Osteocyte (in vitro differentiated cells): ENCODE results near the gene KRT33A. TPM values are rescaled to one million over a fixed set of nuclear protein-coding genes. Genes with fewer than 3 reads are reported as not detected.

Source experiments
- DNase-seq: peaks from one replicate; pipeline ENCODE4 v3.0.0; 2021; ENCODE audit warnings: mixed read lengths; ENCODE audit not compliant: unreplicated experiment; ENCODE audit errors: extremely low spot score
- H3K27ac Mint-ChIP-seq: one replicate; pipeline ENCODE4 v1.8.0; 2021; ENCODE audit warnings: mild to moderate bottlenecking, mixed read lengths; ENCODE audit not compliant: unreplicated experiment
- H3K27me3 Mint-ChIP-seq: one replicate; pipeline ENCODE4 v1.8.0; 2021; ENCODE audit warnings: mixed read lengths; ENCODE audit not compliant: unreplicated experiment
- H3K36me3 Mint-ChIP-seq: one replicate; pipeline ENCODE4 v1.8.0; 2021; ENCODE audit warnings: mixed read lengths; ENCODE audit not compliant: unreplicated experiment
- H3K4me1 Mint-ChIP-seq: one replicate; pipeline ENCODE4 v1.8.0; 2021; ENCODE audit warnings: mixed read lengths; ENCODE audit not compliant: unreplicated experiment
- H3K4me3 Mint-ChIP-seq: one replicate; pipeline ENCODE4 v1.8.0; 2021; ENCODE audit warnings: mild to moderate bottlenecking, moderate library complexity, mixed read lengths; ENCODE audit not compliant: unreplicated experiment
- H3K9me3 Mint-ChIP-seq: one replicate; pipeline ENCODE4 v1.8.0; 2021; ENCODE audit warnings: mixed read lengths; ENCODE audit not compliant: unreplicated experiment
- total RNA-seq: library from RNA; stranded (reverse); gene quantifications from 2 replicates; pipeline ENCODE4 v1.2.1, GENCODE V29; 2021
- TF ChIP-seq, protein P1 (sequence below): fragments of 200-600 bp; sonication (generic); IDR thresholded peaks from 2 replicates; pipeline ENCODE4 v1.5.0; 2021; ENCODE audit warnings: antibody characterized with exemption, mild to moderate bottlenecking, moderate library complexity

The KRT33A gene
- total RNA-seq, 1 donor from 2014 or later, result not detected

DNA sequence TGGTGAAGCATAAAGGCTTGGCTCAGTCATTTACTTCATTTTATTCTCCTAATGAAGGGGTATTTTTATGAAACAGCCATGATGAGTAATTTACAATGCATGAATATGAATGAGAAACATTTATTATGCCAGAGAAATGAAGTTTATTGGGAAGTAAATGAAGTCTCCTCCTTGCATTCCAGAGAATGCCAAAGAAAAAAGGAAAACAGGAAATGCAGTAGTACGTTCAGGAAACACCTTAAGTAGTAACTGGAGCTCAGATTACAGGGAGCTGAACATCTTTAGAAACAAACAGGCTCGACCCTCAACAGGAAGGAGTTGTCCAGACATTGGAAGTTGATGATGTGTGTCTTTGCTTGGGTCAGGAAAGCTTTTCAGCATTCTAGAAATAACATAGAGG, 26.9 kb upstream of the KRT33A start:
- H3K27ac Mint-ChIP-seq, result no peak overlapping the region
- H3K27me3 Mint-ChIP-seq, result no peaks in the 10 kb centered on the region
- TF ChIP-seq, protein P1, sequence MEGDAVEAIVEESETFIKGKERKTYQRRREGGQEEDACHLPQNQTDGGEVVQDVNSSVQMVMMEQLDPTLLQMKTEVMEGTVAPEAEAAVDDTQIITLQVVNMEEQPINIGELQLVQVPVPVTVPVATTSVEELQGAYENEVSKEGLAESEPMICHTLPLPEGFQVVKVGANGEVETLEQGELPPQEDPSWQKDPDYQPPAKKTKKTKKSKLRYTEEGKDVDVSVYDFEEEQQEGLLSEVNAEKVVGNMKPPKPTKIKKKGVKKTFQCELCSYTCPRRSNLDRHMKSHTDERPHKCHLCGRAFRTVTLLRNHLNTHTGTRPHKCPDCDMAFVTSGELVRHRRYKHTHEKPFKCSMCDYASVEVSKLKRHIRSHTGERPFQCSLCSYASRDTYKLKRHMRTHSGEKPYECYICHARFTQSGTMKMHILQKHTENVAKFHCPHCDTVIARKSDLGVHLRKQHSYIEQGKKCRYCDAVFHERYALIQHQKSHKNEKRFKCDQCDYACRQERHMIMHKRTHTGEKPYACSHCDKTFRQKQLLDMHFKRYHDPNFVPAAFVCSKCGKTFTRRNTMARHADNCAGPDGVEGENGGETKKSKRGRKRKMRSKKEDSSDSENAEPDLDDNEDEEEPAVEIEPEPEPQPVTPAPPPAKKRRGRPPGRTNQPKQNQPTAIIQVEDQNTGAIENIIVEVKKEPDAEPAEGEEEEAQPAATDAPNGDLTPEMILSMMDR, result no peak
- H3K4me3 Mint-ChIP-seq, result no peak overlapping the region
- DNase-seq, result no peak
- peaks cover 11% of the 10 kb centered on the region for H3K4me1 Mint-ChIP-seq
- H3K36me3 Mint-ChIP-seq, result no peaks in the 10 kb centered on the region
- no peaks in the 10 kb centered on the region for H3K9me3 Mint-ChIP-seq

DNA sequence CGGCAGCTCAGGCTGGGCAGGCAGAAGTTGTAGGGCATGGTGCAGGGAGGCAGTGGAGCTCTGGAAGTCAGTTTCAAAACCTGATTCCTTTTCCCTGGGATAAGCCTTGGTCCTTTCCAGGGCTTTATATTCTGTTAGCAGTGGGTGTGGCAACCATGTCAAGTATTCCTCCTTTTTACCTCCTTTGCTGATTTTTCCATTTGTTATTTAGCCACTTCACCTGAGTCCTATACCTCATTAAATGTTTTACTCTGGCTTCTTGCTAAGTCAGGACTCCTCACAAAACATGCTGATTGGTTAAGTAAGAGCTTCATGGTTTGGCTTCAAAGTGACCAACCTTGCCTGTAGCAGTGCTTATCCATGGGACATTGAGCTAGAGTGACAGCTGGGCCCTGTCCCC, 19.1 kb upstream of the KRT33A start, which contains the start of gene KRT33B:
TSS of gene KRT33B (minus strand) at position 101 of the 400 bp plus-strand sequence. CDS start at position 38, 63 bp downstream.
- H3K9me3 Mint-ChIP-seq, result no peaks in the 10 kb centered on the region
- H3K27me3 Mint-ChIP-seq, result no peaks in the 10 kb centered on the region
- H3K27ac Mint-ChIP-seq, result no peak within 1 kb of the TSS
- no peaks in the 10 kb centered on the region for H3K4me1 Mint-ChIP-seq
- H3K4me3 Mint-ChIP-seq, result no peak within 1 kb of the TSS
- H3K36me3 Mint-ChIP-seq, result no peaks in the 10 kb centered on the region
- no peak for DNase-seq
- TF ChIP-seq, protein P1, result no peak

DNA sequence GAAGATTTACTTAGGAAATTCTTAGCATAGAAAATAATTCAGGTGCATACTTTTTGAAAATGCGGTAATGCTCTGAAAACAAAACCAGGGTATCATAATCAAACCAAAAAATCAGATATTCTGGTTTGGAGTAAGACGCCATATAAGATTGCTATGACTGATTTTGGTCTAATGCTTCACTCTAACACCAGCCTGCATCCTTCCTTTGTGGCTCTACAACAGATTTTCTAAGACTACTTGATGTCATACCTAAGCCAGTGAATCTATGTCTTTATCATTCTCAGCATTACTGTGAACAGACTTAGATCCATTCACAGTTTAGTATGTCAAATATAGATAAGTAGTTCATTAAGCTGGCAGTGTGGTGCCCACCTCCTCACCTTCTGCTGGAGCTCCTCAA, 18.4 kb upstream of the KRT33A start:
- Mint-ChIP-seq H3K36me3 (no peaks in the 10 kb centered on the region), H3K27ac (no peak overlapping the region), H3K9me3 (no peaks in the 10 kb centered on the region), H3K27me3 (no peaks in the 10 kb centered on the region), H3K4me3 (no peak overlapping the region), H3K4me1 (no peaks in the 10 kb centered on the region)
- DNase-seq, result no peak
- TF ChIP-seq, protein P1, result no peak

DNA sequence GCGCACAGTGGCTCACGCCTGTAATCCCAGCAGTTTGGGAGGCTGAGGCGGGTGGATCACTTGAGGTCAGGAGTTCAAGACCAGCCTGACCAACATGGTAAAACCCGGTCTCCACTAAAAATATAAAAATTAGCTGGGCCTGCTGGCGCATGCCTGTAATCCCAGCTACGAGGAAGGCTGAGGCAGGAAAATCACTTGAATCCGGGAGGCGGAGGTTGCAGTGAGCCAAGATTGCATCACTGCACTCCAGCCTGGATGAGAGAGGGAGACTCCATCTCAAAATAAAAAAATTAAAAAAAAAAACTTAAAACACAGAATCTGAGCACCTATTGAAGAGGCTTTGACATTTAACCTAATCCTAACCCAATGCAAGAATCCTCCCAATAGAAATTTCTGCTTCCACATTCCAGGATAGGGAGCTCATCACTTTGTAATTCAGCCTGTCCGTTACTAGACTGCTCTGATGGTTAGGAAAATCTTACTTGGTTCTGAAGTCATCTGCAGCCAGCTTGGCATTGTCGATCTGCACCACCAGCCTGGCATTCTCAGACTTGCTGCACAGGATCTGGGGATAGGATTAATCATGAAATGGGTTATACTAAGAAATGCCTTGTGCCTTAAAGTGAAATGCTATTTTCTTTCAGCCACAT, 16.9 kb upstream of the KRT33A start:
- H3K36me3 Mint-ChIP-seq, result no peaks in the 10 kb centered on the region
- DNase-seq, result no peak
- TF ChIP-seq, protein P1, result no peak
- no peaks in the 10 kb centered on the region for H3K9me3 Mint-ChIP-seq
- H3K27me3 Mint-ChIP-seq, result no peaks in the 10 kb centered on the region
- no peaks in the 10 kb centered on the region for H3K4me1 Mint-ChIP-seq
- no peak overlapping the region for H3K27ac Mint-ChIP-seq
- no peak overlapping the region for H3K4me3 Mint-ChIP-seq

DNA sequence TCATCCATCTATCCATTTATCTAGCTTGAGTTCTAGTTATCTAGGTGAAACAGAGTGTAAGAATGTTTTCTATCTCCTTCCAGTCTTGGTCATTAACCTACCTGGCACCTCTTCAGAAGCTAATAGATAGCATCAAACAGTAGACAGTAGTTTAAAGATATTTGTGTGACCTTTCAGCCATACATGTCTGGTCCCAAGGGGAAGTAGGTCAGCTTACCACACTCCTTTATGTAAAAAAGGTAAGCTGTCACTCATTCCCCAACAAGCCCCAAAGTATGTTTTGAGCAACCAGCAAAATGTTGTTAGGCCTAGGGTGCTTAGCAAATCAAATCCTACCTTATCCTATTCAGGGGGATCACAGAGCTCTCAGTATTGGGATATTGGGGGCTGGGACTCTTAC, 15.4 kb upstream of the KRT33A start:
- no peaks in the 10 kb centered on the region for H3K27me3 Mint-ChIP-seq
- no peak for DNase-seq
- TF ChIP-seq, protein P1, result no peak
- H3K4me3 Mint-ChIP-seq, result no peak overlapping the region
- H3K27ac Mint-ChIP-seq, result no peak overlapping the region
- H3K36me3 Mint-ChIP-seq, result no peaks in the 10 kb centered on the region
- H3K9me3 Mint-ChIP-seq, result no peaks in the 10 kb centered on the region
- no peaks in the 10 kb centered on the region for H3K4me1 Mint-ChIP-seq
